HG03378 (cell line): ENCODE data around the gene WDR47.
A peak's percentile ranks its signal among the peaks of the same experiment; 100 is the strongest.
"Not testable (repeated sequence)": the region's sequence is repeated elsewhere in the genome, so short reads cannot be mapped to it uniquely, and the experiment has no call there.

ENCODE experiments used
- ATAC-seq: cut with Tn5 transposase; IDR thresholded peaks from one replicate; pipeline ENCODE4 v1.9.1; 2021; ENCODE audit warnings: mild to moderate bottlenecking, moderate library complexity; ENCODE audit not compliant: unreplicated experiment

Gene WDR47

GRCh38 chr1:108969346-108969745, 72.6 kb downstream of the WDR47 start:
- no peak for ATAC-seq

- ATAC-seq = peak; percentile 88
Observed at GRCh38 chr1:108963052-108963686, 78.7 kb downstream of the WDR47 start, which contains the start of gene CLCC1. TSS of gene CLCC1 (minus strand) at chr1:108963484. CDS start at chr1:108950437, 13,047 bp downstream.

- ATAC-seq = no peak
Observed at GRCh38 chr1:108962681-108963051, 79.2 kb downstream of the WDR47 start.

- ATAC-seq = no peak
Observed at GRCh38 chr1:108961752-108962486, 80.0 kb downstream of the WDR47 start.

GRCh38 chr1:108961198-108961597, 80.7 kb downstream of the WDR47 start:
- no peak for ATAC-seq

GRCh38 chr1:108960719-108961118, 81.2 kb downstream of the WDR47 start:
- no peak for ATAC-seq

- no peak for ATAC-seq
Observed at GRCh38 chr1:108957888-108958287, 84.0 kb downstream of the WDR47 start.

- no peak for ATAC-seq
Observed at GRCh38 chr1:108955881-108956280, 86.0 kb downstream of the WDR47 start.

GRCh38 chr1:108955111-108955510, 86.8 kb downstream of the WDR47 start:
- no peak for ATAC-seq

- no peak for ATAC-seq
Observed at GRCh38 chr1:108953452-108953851, 88.5 kb downstream of the WDR47 start.

GRCh38 chr1:108951242-108951641, 90.7 kb downstream of the WDR47 start:
- ATAC-seq = no peak

GRCh38 chr1:108949044-108949443, 92.9 kb downstream of the WDR47 start:
- no peak for ATAC-seq

- ATAC-seq = no peak
Observed at GRCh38 chr1:108947871-108948525, 93.9 kb downstream of the WDR47 start.

- ATAC-seq = no peak
Observed at GRCh38 chr1:108936170-108936569, 105.7 kb downstream of the WDR47 start.

GRCh38 chr1:108933944-108934343, 108.0 kb downstream of the WDR47 start:
- ATAC-seq = no peak

GRCh38 chr1:108927565-108927964, 114.3 kb downstream of the WDR47 start:
- ATAC-seq = not testable (repeated sequence)

- no peak for ATAC-seq
Observed at GRCh38 chr1:108925920-108926319, 116.0 kb downstream of the WDR47 start.
